ENCODE results near the gene DENND1A.

- no peak for TF ChIP-seq CTCF (IDR thresholded peaks at IDR 0.05)
- TF ChIP-seq REST (IDR thresholded peaks at IDR 0.05; ENCODE audit: insufficient read depth in 1 of 2, low read depth in 2 of 2, low read length in 1 of 2) = no peak
- TF ChIP-seq POLR2AphosphoS5 (IDR thresholded peaks at IDR 0.05; ENCODE audit: low read depth, low read length) = no peak
- no peak for TF ChIP-seq SIN3A (IDR thresholded peaks at IDR 0.05; ENCODE audit: borderline replicate concordance, insufficient read depth, low read depth, low read length)
- TF ChIP-seq TCF7L2 (IDR thresholded peaks at IDR 0.05; ENCODE audit: low read depth, low read length) = no peak
These were observed 101.5 kb downstream of the DENND1A start for GRCh38 chr9:123828449-123828848.
